Pancreas (tissue), 10 donors: ENCODE measurements around the gene FAP. TPM values are rescaled to one million over a fixed set of nuclear protein-coding genes. Genes with fewer than 3 reads are reported as not detected.

Source experiments
- ATAC-seq, 4 donors: fragments of 200-7000 bp; cut with Tn5 transposase; one replicate each; pipeline versions ENCODE4 v1.8.0 to v1.9.1; 2020; ENCODE audit warnings: mild to moderate bottlenecking in 4 of 4, moderate library complexity in 4 of 4
- DNase-seq, 6 donors: peaks; one replicate each; pipeline ENCODE4 v3.0.0-alpha.2; 2020
- FAIRE-seq: peaks from 2 replicates; lab custom pipeline; 2012; peaks lifted over from hg19 to GRCh38; lab: Jason Lieb, UNC
- H3K27ac ChIP-seq, 4 donors: fragments of 200-600 bp; sonication (generic); 1 replicate in 3 of 4; 2 replicates in 1 of 4; pipeline versions ENCODE4 v1.5.0 to v1.8.0; 2020
- H3K27me3 ChIP-seq, 4 donors: fragments of 200-600 bp; one replicate each; pipeline ENCODE4 v1.8.0; 2021
- H3K36me3 ChIP-seq, 3 donors: fragments of 200-600 bp; sonication (generic) in 1 of 3; one replicate each; pipeline versions ENCODE4 v1.5.0 to v1.8.0; 2020 to 2021
- H3K4me1 ChIP-seq, 3 donors: fragments of 200-600 bp; one replicate each; pipeline ENCODE4 v1.8.0; 2021
- H3K4me3 ChIP-seq, 4 donors: fragments of 200-600 bp; sonication (generic) in 2 of 4; one replicate each; pipeline versions ENCODE4 v1.5.0 to v1.8.0; 2020 to 2021
- H3K9me3 ChIP-seq, 4 donors: fragments of 200-600 bp; one replicate each; pipeline ENCODE4 v1.8.0; 2021
- CTCF ChIP-seq, 4 donors: fragments of 200-600 bp; sonication (generic) in 3 of 4; IDR thresholded peaks; one replicate each; pipeline versions ENCODE4 v1.5.0 to v1.8.0; 2021; ENCODE audit warnings: antibody characterized with exemption in 4 of 4
- WGBS, 2 donors: extraction: QIAGEN DNeasy Blood & Tissue Kit; methylation state at CpG; one replicate each; pipeline ENCODE4 v1.1.7; 2013; 5-methylcytosine and 5-hydroxymethylcytosine counted together
- intact Hi-C, 3 donors: fragments of 100-400 bp; cut with DNase I; formaldehyde crosslinking; loops; one replicate each; pipeline versions ENCODE4 v1.11.1 to v1.14.2; 2022
- polyA plus RNA-seq, 2 donors: library from polyadenylated mRNA; stranded (reverse); fragments of 200-250 nt; gene quantifications; one replicate each; pipeline ENCODE4 v1.2.3, GENCODE V29; 2013
- total RNA-seq, 6 donors: library from RNA; stranded (reverse); fragmentation: NEBNext Ultra II Directional in 4 of 6; extraction: Animal tissue kit (Norgen Biotek cat#: 25700) in 4 of 6; gene quantifications; one replicate each; pipeline versions ENCODE4 v1.2.1 to v1.2.4, GENCODE V29; 2021 to 2023
- donor health status: healthy with polysubstance abuse.
- donor health status: DM: no; HTN: no; CAD: no; lungs with moderate emphysema.
- donor health status: DM: no; HTN: no; CAD: no.
- donor health status: control.
- donor health status: control.
- donor health status: Bipolar disorder and iron deficiency.
- donor health status: DM: yes; HTN: yes; CAD: no.
- donor health status: DM: no; HTN: no; CAD: no.
- donor health status: DM: no; HTN: no; CAD: no.
- donor health status: DM: yes; HTN: yes; CAD: no.

The FAP gene
- total and polyA plus RNA-seq, 8 donors: 0.98 to 38.1 (median 8.4) TPM

- DNase-seq (no peak), ATAC-seq (no peak), FAIRE-seq (no peak)
- intact Hi-C loops: no loop called here
- WGBS, 2 donors: 76 to 79% methylated on average over 1 of the region's 1 CpG
- Histone ChIP-seq H3K36me3 (no peaks in the 10 kb centered on the region), H3K4me3 (no peak overlapping the region), H3K4me1 (no peaks in the 10 kb centered on the region), H3K9me3 (no peaks in the 10 kb centered on the region), H3K27me3 (no peaks in the 10 kb centered on the region), H3K27ac (no peak overlapping the region)
- no peak for TF ChIP-seq CTCF (IDR thresholded peaks at IDR 0.05)
Observed at GRCh38 chr2:162217598-162217997, 25.6 kb downstream of the FAP start.

GRCh38 chr2:162215162-162215561 lies 28.1 kb downstream of the FAP start:
- Histone ChIP-seq H3K36me3 (no peaks in the 10 kb centered on the region), H3K9me3 (no peaks in the 10 kb centered on the region), H3K4me3 (no peak overlapping the region), H3K27me3 (no peaks in the 10 kb centered on the region), H3K27ac (no peak overlapping the region), H3K4me1 (no peaks in the 10 kb centered on the region)
- DNase-seq (no peak), FAIRE-seq (no peak), ATAC-seq (no peak)
- no peak for TF ChIP-seq CTCF (IDR thresholded peaks at IDR 0.05)
- intact Hi-C loops: no loop called here
- WGBS, 2 donors: 74 to 92% methylated on average over 3 of the region's 3 CpGs

- TF ChIP-seq CTCF (IDR thresholded peaks at IDR 0.05): no peak
- no peaks in the 10 kb centered on the region for H3K9me3 ChIP-seq
- no peaks in the 10 kb centered on the region for H3K4me1 ChIP-seq
- WGBS, 2 donors: 64 to 72% methylated on average over 2 of the region's 2 CpGs
- no peak overlapping the region for H3K27ac ChIP-seq
- no peaks in the 10 kb centered on the region for H3K27me3 ChIP-seq
- FAIRE-seq (no peak), DNase-seq (no peak), ATAC-seq (no peak)
- H3K4me3 ChIP-seq: no peak overlapping the region
- H3K36me3 ChIP-seq: no peaks in the 10 kb centered on the region
- intact Hi-C loops: no loop called here
Observed at GRCh38 chr2:162212366-162212765, 30.9 kb downstream of the FAP start.

- no peak for FAIRE-seq
- no peak for DNase-seq
- Histone ChIP-seq H3K27me3 (no peaks in the 10 kb centered on the region), H3K4me3 (no peak overlapping the region), H3K36me3 (no peaks in the 10 kb centered on the region), H3K4me1 (no peaks in the 10 kb centered on the region), H3K27ac (no peak overlapping the region), H3K9me3 (no peaks in the 10 kb centered on the region)
- no peak for TF ChIP-seq CTCF (IDR thresholded peaks at IDR 0.05)
- WGBS, 2 donors: 81 to 85% methylated on average over 3 of the region's 3 CpGs
- intact Hi-C loops: no loop called here
- ATAC-seq: no peak
Observed at GRCh38 chr2:162211732-162212131, 31.5 kb downstream of the FAP start.

GRCh38 chr2:162210385-162210784 lies 32.9 kb downstream of the FAP start:
- no peak overlapping the region for H3K27ac ChIP-seq
- no peaks in the 10 kb centered on the region for H3K27me3 ChIP-seq
- H3K36me3 ChIP-seq: no peaks in the 10 kb centered on the region
- no peaks in the 10 kb centered on the region for H3K4me1 ChIP-seq
- DNase-seq: no peak
- no peaks in the 10 kb centered on the region for H3K9me3 ChIP-seq
- no peak overlapping the region for H3K4me3 ChIP-seq
- intact Hi-C loops: no loop called here
- ATAC-seq: no peak
- no peak for FAIRE-seq
- TF ChIP-seq CTCF (IDR thresholded peaks at IDR 0.05): no peak
